Left ventricle myocardium inferior (tissue), 1 donor: ENCODE results near the gene DDX10. TPM values are rescaled to one million over a fixed set of nuclear protein-coding genes. Genes with fewer than 3 reads are reported as not detected.

Source experiments
- DNase-seq: peaks from one replicate; pipeline ENCODE4 v3.0.0-alpha.2; 2020
- H3K27ac ChIP-seq: fragments of 200-600 bp; replicated peaks from 2 replicates; pipeline ENCODE4 v1.8.0; 2021
- H3K27me3 ChIP-seq: fragments of 200-600 bp; 2 replicates; pipeline ENCODE4 v1.8.0; 2021; ENCODE audit warnings: low read depth
- H3K36me3 ChIP-seq: fragments of 200-600 bp; 2 replicates; pipeline ENCODE4 v1.8.0; 2021
- H3K4me1 ChIP-seq: fragments of 200-600 bp; 2 replicates; pipeline ENCODE4 v1.8.0; 2021
- H3K4me3 ChIP-seq: fragments of 200-600 bp; 2 replicates; pipeline ENCODE4 v1.8.0; 2021; ENCODE audit warnings: mild to moderate bottlenecking, moderate library complexity
- H3K9me3 ChIP-seq: fragments of 200-600 bp; replicated peaks from 2 replicates; pipeline ENCODE4 v1.8.0; 2021
- intact Hi-C: fragments of 100-400 bp; cut with micrococcal nuclease; formaldehyde crosslinking; loops from one replicate; pipeline ENCODE4 v1.11.0; 2022
- total RNA-seq: library from RNA; stranded (reverse); fragmentation: NEBNext Ultra II Directional; extraction: Animal tissue kit (Norgen Biotek cat#: 25700); gene quantifications from one replicate; pipeline ENCODE4 v1.2.1, GENCODE V29; 2021
- TF ChIP-seq, protein P1 (sequence below): fragments of 200-600 bp; IDR thresholded peaks from 2 replicates; pipeline ENCODE4 v1.8.0; 2021; ENCODE audit warnings: antibody characterized with exemption, mild to moderate bottlenecking, borderline replicate concordance
- donor health status: DM: no; HTN: yes; CAD: no; lungs with severe emphysema.

DDX10 gene
- total RNA-seq, 1 donor from 2014 or later: 11.7 TPM

DNA sequence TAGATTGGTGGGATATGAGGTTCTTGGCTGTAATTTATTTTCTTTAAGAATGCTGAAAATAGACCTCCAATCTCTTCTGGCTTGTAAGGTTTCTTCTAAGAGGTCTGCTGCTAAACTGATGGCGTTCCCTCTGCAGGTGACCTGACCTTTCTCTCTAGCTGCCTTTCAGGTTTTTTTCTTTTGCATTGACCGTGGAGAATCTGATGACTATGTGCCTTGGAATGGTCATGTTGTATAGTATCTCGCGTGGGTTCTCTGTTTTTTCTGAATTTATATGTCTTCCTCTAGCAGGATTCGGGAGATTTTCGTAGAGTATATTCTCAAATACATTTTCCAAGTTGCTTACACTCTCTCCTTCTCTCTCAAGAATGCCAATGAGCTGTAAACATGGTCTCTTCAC, 122.2 kb downstream of the DDX10 start:
- Histone ChIP-seq H3K27ac (no peak overlapping the region), H3K4me3 (no peak overlapping the region), H3K27me3 (no peaks in the 10 kb centered on the region), H3K4me1 (peaks cover 7% of the 10 kb centered on the region), H3K9me3 (peaks cover 10% of the 10 kb centered on the region), H3K36me3 (no peaks in the 10 kb centered on the region)
- TF ChIP-seq, protein P1, sequence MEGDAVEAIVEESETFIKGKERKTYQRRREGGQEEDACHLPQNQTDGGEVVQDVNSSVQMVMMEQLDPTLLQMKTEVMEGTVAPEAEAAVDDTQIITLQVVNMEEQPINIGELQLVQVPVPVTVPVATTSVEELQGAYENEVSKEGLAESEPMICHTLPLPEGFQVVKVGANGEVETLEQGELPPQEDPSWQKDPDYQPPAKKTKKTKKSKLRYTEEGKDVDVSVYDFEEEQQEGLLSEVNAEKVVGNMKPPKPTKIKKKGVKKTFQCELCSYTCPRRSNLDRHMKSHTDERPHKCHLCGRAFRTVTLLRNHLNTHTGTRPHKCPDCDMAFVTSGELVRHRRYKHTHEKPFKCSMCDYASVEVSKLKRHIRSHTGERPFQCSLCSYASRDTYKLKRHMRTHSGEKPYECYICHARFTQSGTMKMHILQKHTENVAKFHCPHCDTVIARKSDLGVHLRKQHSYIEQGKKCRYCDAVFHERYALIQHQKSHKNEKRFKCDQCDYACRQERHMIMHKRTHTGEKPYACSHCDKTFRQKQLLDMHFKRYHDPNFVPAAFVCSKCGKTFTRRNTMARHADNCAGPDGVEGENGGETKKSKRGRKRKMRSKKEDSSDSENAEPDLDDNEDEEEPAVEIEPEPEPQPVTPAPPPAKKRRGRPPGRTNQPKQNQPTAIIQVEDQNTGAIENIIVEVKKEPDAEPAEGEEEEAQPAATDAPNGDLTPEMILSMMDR: no peak
- intact Hi-C loops: no loop called here
- DNase-seq: no peak

GRCh38 chr11:108788565-108789199, 123.8 kb downstream of the DDX10 start:
- intact Hi-C loops: no loop called here
- Histone ChIP-seq H3K9me3 (peaks cover 10% of the 10 kb centered on the region), H3K27me3 (no peaks in the 10 kb centered on the region), H3K36me3 (no peaks in the 10 kb centered on the region), H3K4me3 (no peak overlapping the region), H3K27ac (no peak overlapping the region), H3K4me1 (peaks cover 18% of the 10 kb centered on the region)
- TF ChIP-seq, protein P1: peak; percentile 48
- no peak for DNase-seq

DNA sequence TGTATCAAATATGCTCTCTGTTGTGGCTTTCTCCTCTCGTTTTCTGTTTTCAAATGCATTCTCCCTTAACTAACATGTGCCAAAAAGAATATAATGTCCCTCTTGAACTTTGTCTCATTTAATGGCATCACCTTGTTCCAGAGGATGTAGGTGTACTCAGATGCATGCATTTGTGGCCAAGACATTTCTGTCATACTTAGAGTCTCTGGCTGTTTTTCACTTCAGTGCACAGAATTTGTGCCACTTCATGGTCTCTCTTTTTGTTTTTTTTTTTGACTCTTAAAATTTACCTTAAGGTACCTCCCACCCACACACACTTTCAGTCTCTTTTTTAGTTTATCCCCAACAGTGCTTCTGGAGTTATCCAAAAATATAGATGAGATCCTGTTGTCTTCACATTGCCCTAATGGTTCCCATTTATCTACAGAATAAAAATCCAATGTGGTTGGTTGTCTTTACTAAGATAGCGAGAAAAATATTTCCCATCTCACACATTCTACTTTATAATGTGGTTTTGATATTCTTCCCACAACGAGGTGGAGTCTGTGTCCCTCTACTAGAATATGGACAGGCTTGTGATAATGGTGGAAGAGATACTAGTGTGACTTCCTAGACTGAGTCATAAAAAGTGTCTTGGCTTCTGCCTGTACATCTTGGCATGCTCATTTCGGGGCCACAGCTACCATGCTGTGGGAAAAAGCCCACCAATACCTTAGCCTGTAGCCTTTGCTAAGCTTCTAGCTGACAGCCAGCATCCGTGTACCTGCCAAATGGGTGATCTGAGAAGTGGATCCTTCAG, 125.8 kb downstream of the DDX10 start:
- H3K9me3 ChIP-seq: no peaks in the 10 kb centered on the region
- no peaks in the 10 kb centered on the region for H3K27me3 ChIP-seq
- TF ChIP-seq, protein P1: no peak
- no peak overlapping the region for H3K27ac ChIP-seq
- H3K4me1 ChIP-seq: peaks cover 27% of the 10 kb centered on the region
- H3K36me3 ChIP-seq: no peaks in the 10 kb centered on the region
- H3K4me3 ChIP-seq: no peak overlapping the region
- intact Hi-C loops: no loop called here
- DNase-seq: no peak

GRCh38 chr11:108793138-108793537, 128.3 kb downstream of the DDX10 start:
- H3K27me3 ChIP-seq: no peaks in the 10 kb centered on the region
- no peak overlapping the region for H3K27ac ChIP-seq
- peaks cover 27% of the 10 kb centered on the region for H3K4me1 ChIP-seq
- no peak for DNase-seq
- intact Hi-C loops: no loop called here
- H3K36me3 ChIP-seq: no peaks in the 10 kb centered on the region
- H3K4me3 ChIP-seq: no peak overlapping the region
- H3K9me3 ChIP-seq: no peaks in the 10 kb centered on the region
- TF ChIP-seq, protein P1: no peak

- Histone ChIP-seq H3K9me3 (no peaks in the 10 kb centered on the region), H3K4me1 (peaks cover 25% of the 10 kb centered on the region), H3K27ac (no peak overlapping the region), H3K36me3 (no peaks in the 10 kb centered on the region), H3K4me3 (no peak overlapping the region), H3K27me3 (no peaks in the 10 kb centered on the region)
- no peak for DNase-seq
- TF ChIP-seq, protein P1: no peak
- intact Hi-C loops: no loop called here
These were observed 128.7 kb downstream of the DDX10 start for GRCh38 chr11:108793611-108794010.
